HG02943 (cell line): ENCODE data around the gene UXS1.

ENCODE experiments used
- ATAC-seq: cut with Tn5 transposase; IDR thresholded peaks from one replicate; pipeline ENCODE4 v1.9.1; 2021; ENCODE audit warnings: mild to moderate bottlenecking, low read depth, moderate library complexity; ENCODE audit not compliant: unreplicated experiment

UXS1 gene

GRCh38 chr2:106094131-106094841 lies 99.8 kb downstream of the UXS1 start:
- ATAC-seq, result no peak

GRCh38 chr2:106090916-106091618 lies 103.0 kb downstream of the UXS1 start:
- ATAC-seq, result no peak

DNA sequence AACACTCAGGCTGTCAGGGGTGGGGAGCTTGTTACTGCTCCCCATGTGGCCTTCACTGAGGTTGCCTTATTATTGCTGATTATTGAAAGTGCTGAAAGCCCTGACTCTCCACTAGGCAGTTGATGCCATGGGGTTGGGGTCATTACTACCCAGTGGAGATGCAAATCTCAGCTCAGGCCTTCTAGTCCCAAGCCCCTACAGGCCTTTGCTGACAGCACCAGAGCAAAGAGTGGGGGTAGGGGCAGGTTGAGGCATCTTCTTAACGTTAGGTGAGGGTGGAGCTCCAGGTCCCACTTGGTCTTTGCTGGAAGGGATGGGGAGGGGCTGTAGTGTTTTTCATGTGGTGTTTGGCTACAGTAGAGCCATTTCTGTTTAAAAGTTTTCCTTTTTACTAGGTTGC lies 104.5 kb downstream of the UXS1 start:
- ATAC-seq, result no peak

DNA sequence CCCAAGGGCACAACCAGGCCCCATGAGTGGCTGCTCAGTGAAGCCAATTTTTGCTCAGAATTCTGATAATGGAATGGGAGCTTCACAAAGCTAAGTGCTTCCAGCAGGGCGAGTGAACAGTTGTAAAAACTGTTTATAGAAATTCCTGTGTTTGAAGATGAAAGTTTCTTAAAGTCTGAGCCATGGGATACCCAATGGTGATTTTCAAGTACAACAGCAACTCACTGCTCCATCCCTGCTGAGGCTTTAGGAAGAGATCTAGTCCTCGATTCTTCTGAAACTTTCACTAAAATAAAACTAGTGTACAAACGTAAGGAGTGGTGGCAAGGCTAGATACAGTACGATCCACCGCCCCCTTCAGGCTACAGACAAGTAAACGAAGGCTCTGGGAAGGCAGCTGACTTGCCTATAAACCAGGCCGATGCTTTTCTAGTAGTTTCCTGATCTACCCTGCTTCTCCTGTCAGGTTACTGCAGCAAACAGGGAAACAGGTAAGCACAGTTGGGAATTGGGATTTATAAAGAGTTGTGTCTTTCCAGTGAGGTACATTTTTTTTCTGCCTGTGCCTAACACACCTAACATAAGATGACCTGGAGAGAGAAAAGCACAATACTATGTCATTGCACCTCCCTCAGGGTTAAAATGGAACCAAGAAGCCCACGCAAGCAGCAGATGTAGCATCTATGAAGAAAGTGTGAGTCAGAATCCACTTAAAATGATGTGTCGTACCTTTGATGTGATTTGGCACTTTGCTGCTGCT lies 108.7 kb downstream of the UXS1 start:
- no peak for ATAC-seq

GRCh38 chr2:106080959-106081358 lies 113.1 kb downstream of the UXS1 start:
- no peak for ATAC-seq

- ATAC-seq, result no peak
Measured at GRCh38 chr2:106078096-106078495, 116.0 kb downstream of the UXS1 start.

DNA sequence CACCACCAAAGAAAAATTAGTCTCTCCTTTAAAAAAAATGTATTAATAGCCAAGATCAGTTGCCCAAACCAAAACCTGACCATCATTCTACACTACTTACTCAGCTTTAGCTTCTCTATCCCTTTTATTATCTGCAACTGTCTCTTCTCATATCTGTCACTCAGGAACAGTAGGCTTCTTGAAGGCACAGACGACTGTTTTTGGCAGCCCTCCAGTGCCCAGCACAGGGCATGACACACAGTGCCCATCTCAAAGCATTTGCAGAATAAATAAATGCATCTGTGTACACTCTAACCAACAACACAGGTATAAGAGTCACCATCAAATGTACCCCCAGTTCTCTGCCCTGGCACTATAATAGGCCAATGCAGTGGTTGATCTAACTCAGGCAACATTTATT lies 117.2 kb downstream of the UXS1 start:
- ATAC-seq, result no peak

GRCh38 chr2:106075048-106075447 lies 119.1 kb downstream of the UXS1 start:
- ATAC-seq, result no peak

- no peak for ATAC-seq
Measured at GRCh38 chr2:106073678-106074406, 120.3 kb downstream of the UXS1 start.

DNA sequence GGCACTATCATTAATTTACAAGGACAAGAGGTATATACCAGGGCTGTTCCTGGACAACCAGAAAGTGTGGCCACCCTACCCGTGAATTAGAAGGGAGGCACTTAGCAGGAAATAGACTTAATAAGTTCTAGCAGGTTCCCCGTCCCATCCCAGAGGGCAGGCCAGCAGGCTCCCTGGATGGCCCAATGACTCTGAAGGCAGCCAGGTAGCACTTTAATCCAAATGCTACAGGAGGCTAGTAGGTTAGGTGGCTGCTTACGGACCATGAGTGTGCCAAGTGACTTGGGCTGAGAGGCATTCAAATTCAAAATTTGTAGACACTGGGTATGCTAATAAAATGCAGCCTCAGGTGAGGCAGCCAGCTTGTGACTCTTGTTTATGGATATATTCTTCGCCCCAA lies 123.9 kb downstream of the UXS1 start:
- ATAC-seq, result no peak

DNA sequence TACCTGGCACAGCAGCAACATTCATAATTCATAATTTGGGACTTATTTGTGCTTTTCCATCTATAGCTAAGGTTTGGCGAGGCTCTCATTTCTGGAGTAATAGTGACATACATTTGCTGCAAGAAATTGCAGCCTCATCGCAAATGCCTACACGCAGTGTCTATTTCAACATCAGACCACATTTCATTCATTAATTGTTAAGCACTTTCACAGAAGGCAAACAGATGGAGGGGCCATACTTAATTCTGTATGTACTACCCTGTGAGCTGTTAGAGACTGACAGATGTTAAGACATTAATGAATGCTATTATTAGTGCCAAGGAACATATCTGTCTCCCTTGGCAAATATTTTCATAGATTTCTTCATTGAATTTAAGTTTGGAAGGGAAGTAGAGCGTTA lies 125.7 kb downstream of the UXS1 start:
- no peak for ATAC-seq

- ATAC-seq, result no peak
Measured at GRCh38 chr2:106065983-106066820, 127.9 kb downstream of the UXS1 start.

- no peak for ATAC-seq
Measured at GRCh38 chr2:106065268-106065982, 128.7 kb downstream of the UXS1 start.

GRCh38 chr2:106063181-106063580 lies 130.9 kb downstream of the UXS1 start:
- ATAC-seq, result no peak

DNA sequence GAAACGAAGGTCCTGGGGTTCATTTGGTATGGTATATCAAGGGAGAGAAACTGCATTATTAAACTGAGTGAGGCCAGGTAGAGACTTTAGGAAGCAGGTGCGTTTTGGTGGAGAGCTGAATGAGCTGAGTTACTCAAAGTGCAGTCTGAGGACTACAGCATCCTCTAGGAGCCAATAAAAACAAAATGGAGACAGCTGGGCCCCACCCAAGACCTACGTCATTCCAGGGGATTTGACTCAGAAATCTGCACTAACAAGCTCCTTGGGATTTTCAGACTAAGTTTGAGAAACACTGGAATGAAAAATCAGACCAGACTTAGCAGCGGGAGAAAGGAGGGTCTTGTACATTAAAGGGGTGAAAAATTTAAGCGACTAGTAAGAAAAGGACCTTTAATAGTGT lies 131.5 kb downstream of the UXS1 start:
- ATAC-seq, result no peak

GRCh38 chr2:106061611-106062349 lies 132.3 kb downstream of the UXS1 start:
- ATAC-seq, result no peak

DNA sequence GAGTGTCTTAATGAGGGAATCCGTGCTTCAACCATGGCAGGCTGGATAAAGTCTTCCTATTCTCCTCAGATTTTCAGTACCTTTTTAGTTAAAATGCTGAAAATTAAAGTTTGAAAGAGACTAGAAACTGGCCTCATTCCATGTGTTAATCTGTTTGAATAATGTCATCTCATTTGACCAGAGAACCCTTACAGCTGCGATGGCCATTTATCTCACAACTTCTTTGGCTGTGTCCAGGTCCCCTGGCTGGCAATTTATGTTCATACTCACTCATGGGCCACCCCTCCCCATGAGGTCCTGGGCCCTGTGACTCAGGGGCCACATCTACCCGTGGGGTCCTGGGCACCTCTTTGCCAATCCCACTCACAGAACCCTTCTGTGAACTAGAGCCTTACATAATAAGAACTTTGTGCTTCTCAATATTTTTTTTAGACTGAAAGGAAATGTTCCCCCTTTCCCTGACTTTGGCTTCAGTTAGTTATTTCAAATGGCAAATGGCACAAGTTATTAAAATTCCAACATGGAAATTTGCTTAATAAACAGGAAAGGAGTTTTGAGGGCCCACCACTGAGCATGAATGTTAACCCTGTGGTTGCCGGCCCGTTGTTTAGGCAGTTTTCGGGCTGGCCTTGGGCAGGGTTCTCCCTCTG lies 134.6 kb downstream of the UXS1 start:
- no peak for ATAC-seq

DNA sequence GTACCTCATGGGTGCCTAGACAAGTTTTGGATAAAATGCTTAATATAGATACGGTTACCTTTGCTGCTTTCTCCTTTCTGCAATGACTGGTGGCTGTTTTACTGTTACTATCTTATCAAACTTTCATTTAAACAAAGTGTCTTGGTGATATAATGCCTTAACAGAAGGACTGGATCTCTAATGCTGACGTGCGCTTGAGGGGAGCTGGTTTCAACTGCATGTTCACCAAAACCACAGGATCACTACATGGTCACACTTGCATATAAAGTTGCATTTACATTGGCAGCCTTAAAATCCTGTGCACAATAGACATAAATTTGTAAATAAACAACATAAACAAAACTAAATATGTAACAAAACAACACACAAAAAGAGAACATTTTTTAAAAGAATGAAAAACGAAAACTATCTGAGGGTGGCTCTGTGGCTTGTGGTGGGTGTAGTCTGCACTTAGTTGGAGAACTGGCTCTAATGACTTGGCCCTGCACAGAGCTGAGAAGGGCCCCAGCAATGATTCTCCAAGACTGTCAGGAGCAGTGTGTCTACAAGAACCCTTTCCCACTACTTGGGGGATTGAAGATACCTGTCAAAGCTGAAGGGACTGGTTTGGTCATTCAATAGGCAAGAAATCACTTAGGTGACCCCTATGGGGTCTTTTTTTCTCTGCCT lies 135.5 kb downstream of the UXS1 start:
- no peak for ATAC-seq
